Germinal center (tissue), 1 donor: Measurements from ENCODE around the gene CPLANE1.

Experiments
- DNase-seq: peaks from one replicate; pipeline ENCODE4 v3.0.0; 2012; ENCODE audit warnings: mixed read lengths, low spot score

Gene CPLANE1

DNA sequence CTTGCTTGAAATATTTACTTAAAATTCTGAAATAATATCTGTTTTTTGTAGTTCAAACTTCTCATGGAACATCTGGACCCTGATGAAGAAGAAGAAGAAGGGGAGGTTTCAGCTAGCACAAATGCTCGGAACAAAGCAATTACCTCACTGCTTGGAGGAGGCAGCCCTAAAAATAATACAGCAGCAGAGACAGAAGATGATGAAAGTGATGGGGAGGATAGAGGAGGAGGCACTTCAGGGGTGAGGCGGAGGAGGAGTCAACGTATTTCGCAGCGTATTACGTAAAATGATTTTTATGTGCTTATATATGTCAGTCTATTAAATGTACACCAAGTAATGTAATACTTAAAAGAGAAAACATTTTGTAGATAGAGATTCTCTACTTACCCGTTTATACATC is 185.4 kb downstream of the CPLANE1 start:
- no peak for DNase-seq

DNA sequence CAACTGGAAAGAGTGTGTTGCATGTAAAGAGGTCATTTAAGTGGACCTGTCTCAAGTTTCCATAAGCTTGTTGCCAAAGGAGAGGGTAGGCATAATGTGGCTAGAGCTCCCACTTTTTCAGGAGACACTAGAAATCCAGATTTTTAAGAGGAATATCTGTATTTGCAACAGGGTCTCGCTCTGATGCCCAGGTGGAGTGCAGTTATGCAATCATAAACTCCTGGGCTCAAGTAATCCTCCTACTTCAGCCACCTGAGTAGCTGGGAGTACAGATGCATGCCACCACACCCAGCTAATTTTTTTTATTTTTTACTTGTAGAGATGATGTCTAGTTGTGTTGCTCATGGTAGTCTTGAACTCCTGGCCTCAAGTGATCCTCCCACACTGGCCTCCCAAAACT is 189.1 kb downstream of the CPLANE1 start:
- DNase-seq, result no peak

DNA sequence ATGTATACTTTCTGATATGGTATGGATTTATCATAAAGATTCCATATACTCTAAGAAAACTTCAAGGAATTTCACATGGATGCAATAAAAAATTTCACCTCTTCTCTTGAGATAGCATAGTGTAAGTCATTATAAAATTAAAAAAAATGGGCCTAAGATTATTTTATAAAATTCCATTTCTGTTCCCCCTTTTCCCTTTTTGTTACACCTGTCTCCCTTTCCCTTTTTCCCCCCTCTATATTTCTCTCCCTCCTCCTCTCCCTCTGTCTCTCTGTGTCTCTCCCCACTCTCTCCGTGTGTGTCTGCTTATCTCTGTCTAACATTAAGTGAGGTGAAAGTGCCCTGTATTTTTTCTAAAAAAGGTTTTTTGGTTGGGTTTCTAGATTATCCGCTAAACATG is 192.4 kb downstream of the CPLANE1 start:
- DNase-seq, result no peak
